ENCODE measurements around the gene PDCD11. TPM values are rescaled to one million over a fixed set of nuclear protein-coding genes. Genes with fewer than 3 reads are reported as not detected.
"Not testable (repeated sequence)": the region's sequence is repeated elsewhere in the genome, so short reads cannot be mapped to it uniquely, and the experiment has no call there.

The PDCD11 gene
- total RNA-seq, 1 donor from 2014 or later: 11.2 TPM

GRCh38 chr10:103397191-103397825 lies 882 bp downstream of the PDCD11 start:
- no peak for TF ChIP-seq CTCF (IDR thresholded peaks at IDR 0.05; ENCODE audit: borderline replicate concordance)
- peaks cover 53% of the 10 kb centered on the region for H3K36me3 ChIP-seq
- DNase-seq: no peak
- H3K27me3 ChIP-seq (ENCODE audit: low read depth): no peaks in the 10 kb centered on the region
- peaks cover 56% of the 10 kb centered on the region for H3K4me1 ChIP-seq
- no peaks in the 10 kb centered on the region for H3K9me3 ChIP-seq (replicated peaks)
- peak overlapping the region; percentile 95 for H3K27ac ChIP-seq (replicated peaks)
- peak overlapping the region; percentile 88 for H3K4me3 ChIP-seq
- intact Hi-C loops (cut with micrococcal nuclease): no loop called here

GRCh38 chr10:103413564-103413963 lies 17.1 kb downstream of the PDCD11 start:
- no peak for TF ChIP-seq CTCF (IDR thresholded peaks at IDR 0.05; ENCODE audit: borderline replicate concordance)
- H3K4me3 ChIP-seq: no peak overlapping the region

GRCh38 chr10:103415581-103415980 lies 19.2 kb downstream of the PDCD11 start:
- intact Hi-C loops (cut with micrococcal nuclease): no loop called here
- no peak for TF ChIP-seq CTCF (IDR thresholded peaks at IDR 0.05; ENCODE audit: borderline replicate concordance)
- H3K36me3 ChIP-seq: peaks cover 97% of the 10 kb centered on the region
- H3K27me3 ChIP-seq (ENCODE audit: low read depth): no peaks in the 10 kb centered on the region
- H3K4me3 ChIP-seq: no peak overlapping the region
- H3K4me1 ChIP-seq: no peaks in the 10 kb centered on the region
- H3K9me3 ChIP-seq (replicated peaks): no peaks in the 10 kb centered on the region
- no peak for DNase-seq
- no peak overlapping the region for H3K27ac ChIP-seq (replicated peaks)

More at GRCh38 chr10:103413564-103413963, 17.1 kb downstream of the PDCD11 start:
- H3K27me3 ChIP-seq (ENCODE audit: low read depth): no peaks in the 10 kb centered on the region
- no peak overlapping the region for H3K27ac ChIP-seq (replicated peaks)
- no peaks in the 10 kb centered on the region for H3K4me1 ChIP-seq
- intact Hi-C loops (cut with micrococcal nuclease): no loop called here
- H3K9me3 ChIP-seq (replicated peaks): no peaks in the 10 kb centered on the region
- DNase-seq: no peak
- peaks cover 96% of the 10 kb centered on the region for H3K36me3 ChIP-seq

GRCh38 chr10:103416436-103417147 lies 20.2 kb downstream of the PDCD11 start:
- intact Hi-C loops (cut with micrococcal nuclease): loop anchor here (2.0 kb wide), 1 partner anchor 68 kb away; no protein-coding TSS in a partner anchor
- no peaks in the 10 kb centered on the region for H3K9me3 ChIP-seq (replicated peaks)
- H3K27me3 ChIP-seq (ENCODE audit: low read depth): no peaks in the 10 kb centered on the region
- TF ChIP-seq CTCF (IDR thresholded peaks at IDR 0.05; ENCODE audit: borderline replicate concordance): peak; percentile 81
- H3K4me1 ChIP-seq: no peaks in the 10 kb centered on the region
- no peak overlapping the region for H3K27ac ChIP-seq (replicated peaks)
- H3K4me3 ChIP-seq: no peak overlapping the region
- peaks cover 96% of the 10 kb centered on the region for H3K36me3 ChIP-seq
- DNase-seq: peak; percentile 22

- H3K36me3 ChIP-seq: peaks cover 93% of the 10 kb centered on the region
- DNase-seq; H3K4me1 ChIP-seq; H3K9me3 ChIP-seq (replicated peaks); H3K4me3 ChIP-seq; H3K27ac ChIP-seq (replicated peaks); H3K27me3 ChIP-seq (ENCODE audit: low read depth): not testable (repeated sequence)
- intact Hi-C loops (cut with micrococcal nuclease): loop anchor here (2.0 kb wide), 1 partner anchor 68 kb away; no protein-coding TSS in a partner anchor
Observed at GRCh38 chr10:103417148-103417469, 20.7 kb downstream of the PDCD11 start.

GRCh38 chr10:103417601-103418000 lies 21.2 kb downstream of the PDCD11 start:
- H3K4me1 ChIP-seq: no peaks in the 10 kb centered on the region
- H3K27ac ChIP-seq (replicated peaks): no peak overlapping the region
- no peaks in the 10 kb centered on the region for H3K27me3 ChIP-seq (ENCODE audit: low read depth)
- H3K4me3 ChIP-seq: no peak overlapping the region
- peaks cover 93% of the 10 kb centered on the region for H3K36me3 ChIP-seq
- no peak for DNase-seq
- TF ChIP-seq CTCF (IDR thresholded peaks at IDR 0.05; ENCODE audit: borderline replicate concordance): no peak
- intact Hi-C loops (cut with micrococcal nuclease): loop anchor here (2.0 kb wide), 1 partner anchor 67 kb away; no protein-coding TSS in a partner anchor
- no peaks in the 10 kb centered on the region for H3K9me3 ChIP-seq (replicated peaks)
